GM19397 (cell line): ENCODE results near the gene CCDC146.
A peak's percentile ranks its signal among the peaks of the same experiment; 100 is the strongest.
"Not testable (repeated sequence)": the region's sequence is repeated elsewhere in the genome, so short reads cannot be mapped to it uniquely, and the experiment has no call there.

ENCODE experiments used
- ATAC-seq: cut with Tn5 transposase; IDR thresholded peaks from one replicate; pipeline ENCODE4 v1.9.1; 2021; ENCODE audit warnings: mild to moderate bottlenecking, moderate library complexity; ENCODE audit not compliant: unreplicated experiment

The CCDC146 gene

GRCh38 chr7:77244222-77244934, 122.0 kb downstream of the CCDC146 start:
- no peak for ATAC-seq

GRCh38 chr7:77245015-77245755, 122.8 kb downstream of the CCDC146 start:
- no peak for ATAC-seq

- no peak for ATAC-seq
Measured at GRCh38 chr7:77246026-77246640, 123.7 kb downstream of the CCDC146 start.

- ATAC-seq: no peak
Measured at GRCh38 chr7:77247206-77247850, 124.9 kb downstream of the CCDC146 start.

GRCh38 chr7:77248154-77248553, 125.7 kb downstream of the CCDC146 start:
- ATAC-seq: no peak

- no peak for ATAC-seq
Measured at GRCh38 chr7:77252506-77252905, 130.1 kb downstream of the CCDC146 start.

GRCh38 chr7:77253151-77253550, 130.7 kb downstream of the CCDC146 start:
- no peak for ATAC-seq

- ATAC-seq: no peak
Measured at GRCh38 chr7:77254429-77254828, 132.0 kb downstream of the CCDC146 start.

- ATAC-seq: no peak
Measured at GRCh38 chr7:77254915-77255314, 132.5 kb downstream of the CCDC146 start.

- no peak for ATAC-seq
Measured at GRCh38 chr7:77258014-77258413, 135.6 kb downstream of the CCDC146 start.

- no peak for ATAC-seq
Measured at GRCh38 chr7:77258593-77258992, 136.2 kb downstream of the CCDC146 start.

- ATAC-seq: no peak
Measured at GRCh38 chr7:77262316-77262715, 139.9 kb downstream of the CCDC146 start.

- no peak for ATAC-seq
Measured at GRCh38 chr7:77265666-77266065, 143.3 kb downstream of the CCDC146 start.

GRCh38 chr7:77266291-77266794, 143.9 kb downstream of the CCDC146 start:
- ATAC-seq: peak; percentile 63

- peak; percentile 74 for ATAC-seq
Measured at GRCh38 chr7:77269360-77270093, 147.1 kb downstream of the CCDC146 start.

- ATAC-seq: no peak
Measured at GRCh38 chr7:77270094-77270480, 147.7 kb downstream of the CCDC146 start.

- no peak for ATAC-seq
Measured at GRCh38 chr7:77271766-77272165, 149.4 kb downstream of the CCDC146 start.

- ATAC-seq: not testable (repeated sequence)
Measured at GRCh38 chr7:77275663-77276062, 153.2 kb downstream of the CCDC146 start.

- ATAC-seq: no peak
Measured at GRCh38 chr7:77276120-77276519, 153.7 kb downstream of the CCDC146 start.

GRCh38 chr7:77281780-77282478, 159.5 kb downstream of the CCDC146 start:
- no peak for ATAC-seq
